Esophagus muscularis mucosa (tissue), 3 donors: ENCODE measurements around the gene BCHE.

Experiments used
- CTCF ChIP-seq, 3 experiments: fragments of 200-600 bp in 2 of 3; fragments of 450-650 bp in 1 of 3; sonication (generic) in 2 of 3; IDR thresholded peaks; one replicate each; pipeline ENCODE4 v1.5.1; 2017 to 2019; ENCODE audit warnings: antibody characterized with exemption in 3 of 3, mild to moderate bottlenecking in 2 of 3, moderate library complexity in 1 of 3
- POLR2A ChIP-seq: fragments of 450-650 bp; IDR thresholded peaks from one replicate; pipeline ENCODE4 v1.6.1; 2017; ENCODE audit warnings: antibody characterized with exemption, moderate library complexity, mild to moderate bottlenecking, low read depth
- POLR2AphosphoS5 ChIP-seq, 2 donors: sonication (generic); formaldehyde crosslinking; IDR thresholded peaks; one replicate each; pipeline ENCODE4 v1.6.1; 2017; ENCODE audit warnings: antibody characterized with exemption in 2 of 2

- TF ChIP-seq CTCF (IDR thresholded peaks at IDR 0.05) (no peak), POLR2A (no peak), POLR2AphosphoS5 (IDR thresholded peaks at IDR 0.05) (no peak)
These were observed 87.4 kb downstream of the BCHE start for GRCh38 chr3:165749821-165750220.
